Heart right ventricle (tissue), 16 donors: ENCODE data around the gene GRB14. TPM values are rescaled to one million over a fixed set of nuclear protein-coding genes. Genes with fewer than 3 reads are reported as not detected.

Experiments used
- ATAC-seq, 8 donors: fragments of 200-7000 bp; cut with Tn5 transposase; one replicate each; pipeline ENCODE4 v1.9.1; 2020; ENCODE audit warnings: mild to moderate bottlenecking in 8 of 8, moderate library complexity in 8 of 8, moderate number of reproducible peaks in 1 of 8
- DNase-seq, 2 donors: peaks; one replicate each; pipeline ENCODE4 v3.0.0-alpha.2; 2020
- H3K27ac ChIP-seq, 10 donors: fragments of 200-600 bp; sonication (generic) in 2 of 10; one replicate each; pipeline versions ENCODE4 v1.5.0 to v1.8.0; 2020 to 2022; ENCODE audit warnings: mild to moderate bottlenecking in 3 of 10
- H3K27me3 ChIP-seq, 7 donors: fragments of 200-600 bp; one replicate each; pipeline ENCODE4 v1.8.0; 2021 to 2022; ENCODE audit warnings: mild to moderate bottlenecking in 2 of 7
- H3K36me3 ChIP-seq, 9 donors: fragments of 200-600 bp; sonication (generic) in 1 of 9; one replicate each; pipeline versions ENCODE4 v1.5.0 to v1.8.0; 2020 to 2022; ENCODE audit warnings: mild to moderate bottlenecking in 2 of 9
- H3K4me1 ChIP-seq, 9 donors: fragments of 200-600 bp; sonication (generic) in 1 of 9; one replicate each; pipeline versions ENCODE4 v1.5.0 to v1.8.0; 2020 to 2022; ENCODE audit warnings: mild to moderate bottlenecking in 4 of 9
- H3K4me3 ChIP-seq, 10 donors: fragments of 200-600 bp; sonication (generic) in 2 of 10; one replicate each; pipeline versions ENCODE4 v1.5.0 to v1.8.0; 2020 to 2022; ENCODE audit warnings: mild to moderate bottlenecking in 7 of 10, moderate library complexity in 2 of 10
- H3K9me3 ChIP-seq, 11 donors: fragments of 200-600 bp in 10 of 11; sonication (generic) in 2 of 11; one replicate each; pipeline versions ENCODE4 v1.5.0 to v1.8.0; 2013 to 2022; ENCODE audit warnings: mild to moderate bottlenecking in 2 of 11, control low read depth in 1 of 11, moderate library complexity in 1 of 11
- CTCF ChIP-seq, 9 donors: fragments of 200-600 bp; sonication (generic) in 2 of 9; IDR thresholded peaks; one replicate each; pipeline versions ENCODE4 v1.5.0 to v1.8.0; 2021 to 2022; ENCODE audit warnings: antibody characterized with exemption in 9 of 9, mild to moderate bottlenecking in 5 of 9, moderate library complexity in 1 of 9
- WGBS, 2 donors: extraction: QIAGEN DNeasy Blood & Tissue Kit; methylation state at CpG; one replicate each; pipeline ENCODE4 v1.1.7; 2013; ENCODE audit warnings: inconsistent platforms in 1 of 2; 5-methylcytosine and 5-hydroxymethylcytosine counted together
- intact Hi-C, 10 donors: fragments of 100-400 bp; cut with DNase I; formaldehyde crosslinking; loops; one replicate each; pipeline versions ENCODE4 v1.11.1 to v1.14.2; 2022
- polyA plus RNA-seq, 2 donors: library from polyadenylated mRNA; stranded (reverse); fragments of 200-250 nt; gene quantifications; one replicate each; pipeline ENCODE4 v1.2.3, GENCODE V29; 2013
- total RNA-seq, 10 donors: library from RNA; stranded (reverse); fragmentation: NEBNext Ultra II Directional in 3 of 10; extraction: Animal tissue kit (Norgen Biotek cat#: 25700) in 3 of 10; gene quantifications; one replicate each; pipeline versions ENCODE4 v1.2.1 to v1.2.4, GENCODE V29; 2021 to 2023
- donor health status: Arrhythmogenic right ventricular cardiomyopathy.
- donor health status: ischemic (EF 13 %, LVEDD 7.1; RV severe dilation, severe dysfunction).
- donor health status: healthy with polysubstance abuse.
- donor health status: DM: no; HTN: yes; CAD: no.
- donor health status: DM: no; HTN: no; CAD: no.
- donor health status: ischemic (EF 25% LVEDD 6.9; RV normal size, moderate dysfunction).
- donor health status: ischemic (EF 25% LVEDD 5.7; RV mildly dilated, moderate dysfunction).
- donor health status: healthy.
- donor health status: DM: yes; HTN: yes; CAD: no.
- donor health status: Ischemic cardiomyopathy.
- donor health status: ischemic (EF 35%, LVEDD 5.7; RV mildly dilated, moderate dysfunction).
- donor health status: nonischemic (EF 11% LVEDD 7.7; RV severe dilation, severe dysfunction).
- donor health status: DM: yes; HTN: yes; CAD: no.
- donor health status: PGD.
- donor health status: ischemic (EF 29% LVEDD 5.4; RV normal size, mild dysfunction).
- donor health status: nonischemic (EF 23%, LVEDD 6.1; RV moderate dilation, normal function).

GRB14 gene
- total and polyA plus RNA-seq, 12 donors: 3.8 to 112 (median 9.2) TPM

- peak in 8 of 9 donors; percentile 24 to 74 (median 57) for TF ChIP-seq CTCF (IDR thresholded peaks at IDR 0.05)
- DNase-seq: no peak
- intact Hi-C loops: loop anchor here in 1 of 10 donors (5.0 kb wide), 1 partner anchor 1356 kb away; no protein-coding TSS in a partner anchor
- Histone ChIP-seq H3K4me3 (no peak overlapping the region), H3K27me3 (no peaks in the 10 kb centered on the region), H3K9me3 (no peaks in the 10 kb centered on the region), H3K27ac (no peak overlapping the region), H3K36me3 (no peaks in the 10 kb centered on the region), H3K4me1 (peaks cover 0 to 5% (median 0%) of the 10 kb centered on the region in 9 donors)
- WGBS, 2 donors: 86 to 90% methylated on average over 3 of the region's 3 CpGs
- ATAC-seq: peak in 3 of 8 donors; percentile 47 to 75 (median 56)
Measured at GRCh38 chr2:164538240-164538866, 82.9 kb downstream of the GRB14 start.

GRCh38 chr2:164535280-164536025 lies 85.8 kb downstream of the GRB14 start:
- Histone ChIP-seq H3K27ac (no peak overlapping the region), H3K36me3 (no peaks in the 10 kb centered on the region), H3K9me3 (no peaks in the 10 kb centered on the region), H3K4me3 (no peak overlapping the region), H3K27me3 (no peaks in the 10 kb centered on the region), H3K4me1 (peaks cover 0 to 5% (median 0%) of the 10 kb centered on the region in 9 donors)
- intact Hi-C loops: loop anchor here in 1 of 10 donors (5.0 kb wide), 1 partner anchor 1353 kb away; no protein-coding TSS in a partner anchor
- ATAC-seq (no peak), DNase-seq (no peak)
- WGBS, 2 donors: 52% methylated on average over 5 of the region's 5 CpGs
- TF ChIP-seq CTCF (IDR thresholded peaks at IDR 0.05): no peak

- no peak for TF ChIP-seq CTCF (IDR thresholded peaks at IDR 0.05)
- intact Hi-C loops: no loop called here
Measured at GRCh38 chr2:164530464-164530863, 90.8 kb downstream of the GRB14 start.

GRCh38 chr2:164523726-164524125 lies 97.6 kb downstream of the GRB14 start:
- no peaks in the 10 kb centered on the region for H3K4me1 ChIP-seq
- H3K27ac ChIP-seq: no peak overlapping the region
- DNase-seq (no peak), ATAC-seq (no peak)
- WGBS, 2 donors: 81 to 92% methylated on average over 1 of the region's 1 CpG
- no peaks in the 10 kb centered on the region for H3K27me3 ChIP-seq
- peaks cover 0 to 23% (median 2%) of the 10 kb centered on the region in 11 donors for H3K9me3 ChIP-seq
- intact Hi-C loops: no loop called here
- TF ChIP-seq CTCF (IDR thresholded peaks at IDR 0.05): no peak
- no peak overlapping the region for H3K4me3 ChIP-seq
- H3K36me3 ChIP-seq: no peaks in the 10 kb centered on the region

More at GRCh38 chr2:164530464-164530863, 90.8 kb downstream of the GRB14 start:
- no peak for ATAC-seq
- 85 to 95% methylated on average over 1 of the region's 1 CpG for WGBS, 2 donors
- Histone ChIP-seq H3K27me3 (no peaks in the 10 kb centered on the region), H3K4me3 (no peak overlapping the region), H3K9me3 (no peaks in the 10 kb centered on the region), H3K36me3 (no peaks in the 10 kb centered on the region), H3K27ac (no peak overlapping the region), H3K4me1 (no peaks in the 10 kb centered on the region)
- no peak for DNase-seq
